ENCODE data around the gene TNFRSF6B.
"Not testable (repeated sequence)": the region's sequence is repeated elsewhere in the genome, so short reads cannot be mapped to it uniquely, and the experiment has no call there.

The TNFRSF6B gene

GRCh38 chr20:63696628-63697356 is at the start of gene TNFRSF6B:
TSS of gene TNFRSF6B (plus strand) at chr20:63696652. CDS start at chr20:63696768, 116 bp downstream.
- H3K27ac ChIP-seq (ENCODE audit: low read depth, low read length): no peak within 1 kb of the TSS
- no peak for TF ChIP-seq EZH2phosphoT487 (conservative IDR thresholded peaks at IDR 0.05; ENCODE audit: low read length)
- no peak for TF ChIP-seq CTCF (IDR thresholded peaks at IDR 0.05; ENCODE audit: insufficient read depth, low read length, poor library complexity, severe bottlenecking)
- no peak within 1 kb of the TSS for H3K9ac ChIP-seq (ENCODE audit: low read length)

GRCh38 chr20:63648190-63648589 is 48.3 kb upstream of the TNFRSF6B start:
- H4K20me1 ChIP-seq (ENCODE audit: low read depth, low read length): no peaks in the 10 kb centered on the region

More at GRCh38 chr20:63696628-63697356, at the start of gene TNFRSF6B:
- Histone ChIP-seq H3F3A (ENCODE audit: insufficient read depth) (no peaks in the 10 kb centered on the region), H3K4me3 (ENCODE audit: insufficient read depth, low read length, poor library complexity, severe bottlenecking) (no peak within 1 kb of the TSS), H3K79me2 (ENCODE audit: insufficient read depth, low read length) (no peaks in the 10 kb centered on the region), H3K27me3 (ENCODE audit: low read length) (no peaks in the 10 kb centered on the region), H3K9me3 (ENCODE audit: insufficient read depth, low read length) (no peaks in the 10 kb centered on the region), H3K36me3 (ENCODE audit: low read length) (no peaks in the 10 kb centered on the region), H4K20me1 (ENCODE audit: low read depth, low read length) (no peaks in the 10 kb centered on the region), H2AFZ (ENCODE audit: low read depth, low read length, severe bottlenecking) (no peak within 1 kb of the TSS), H3K4me2 (ENCODE audit: low read depth, low read length, poor library complexity, severe bottlenecking) (no peak within 1 kb of the TSS), H3K9me2 (replicated peaks; ENCODE audit: insufficient read depth, low read length) (no peaks in the 10 kb centered on the region)

GRCh38 chr20:63648895-63649589 is 47.4 kb upstream of the TNFRSF6B start:
- Histone ChIP-seq H3K4me2 (ENCODE audit: low read depth, low read length, poor library complexity, severe bottlenecking) (no peak overlapping the region), H4K20me1 (ENCODE audit: low read depth, low read length) (no peaks in the 10 kb centered on the region), H3K36me3 (ENCODE audit: low read length) (no peaks in the 10 kb centered on the region), H3K9me3 (ENCODE audit: insufficient read depth, low read length) (no peaks in the 10 kb centered on the region), H3K27ac (ENCODE audit: low read depth, low read length) (no peak overlapping the region), H3K27me3 (ENCODE audit: low read length) (no peaks in the 10 kb centered on the region), H3K79me2 (ENCODE audit: insufficient read depth, low read length) (no peaks in the 10 kb centered on the region), H3K9ac (ENCODE audit: low read length) (no peak overlapping the region), H3K4me3 (ENCODE audit: insufficient read depth, low read length, poor library complexity, severe bottlenecking) (no peak overlapping the region), H3K9me2 (replicated peaks; ENCODE audit: insufficient read depth, low read length) (no peaks in the 10 kb centered on the region), H2AFZ (ENCODE audit: low read depth, low read length, severe bottlenecking) (no peak overlapping the region), H3F3A (ENCODE audit: insufficient read depth) (no peaks in the 10 kb centered on the region)
- TF ChIP-seq CTCF (IDR thresholded peaks at IDR 0.05; ENCODE audit: insufficient read depth, low read length, poor library complexity, severe bottlenecking) (no peak), EZH2phosphoT487 (conservative IDR thresholded peaks at IDR 0.05; ENCODE audit: low read length) (no peak)

More at GRCh38 chr20:63648190-63648589, 48.3 kb upstream of the TNFRSF6B start:
- TF ChIP-seq CTCF (IDR thresholded peaks at IDR 0.05; ENCODE audit: insufficient read depth, low read length, poor library complexity, severe bottlenecking) (no peak), EZH2phosphoT487 (conservative IDR thresholded peaks at IDR 0.05; ENCODE audit: low read length) (no peak)
- H3K27me3 ChIP-seq (ENCODE audit: low read length): no peaks in the 10 kb centered on the region
- H3K9ac ChIP-seq (ENCODE audit: low read length): no peak overlapping the region
- no peaks in the 10 kb centered on the region for H3K36me3 ChIP-seq (ENCODE audit: low read length)
- no peaks in the 10 kb centered on the region for H3K79me2 ChIP-seq (ENCODE audit: insufficient read depth, low read length)
- no peak overlapping the region for H3K27ac ChIP-seq (ENCODE audit: low read depth, low read length)
- H3K9me3 ChIP-seq (ENCODE audit: insufficient read depth, low read length): no peaks in the 10 kb centered on the region
- no peak overlapping the region for H2AFZ ChIP-seq (ENCODE audit: low read depth, low read length, severe bottlenecking)
- no peak overlapping the region for H3K4me2 ChIP-seq (ENCODE audit: low read depth, low read length, poor library complexity, severe bottlenecking)
- H3K4me3 ChIP-seq (ENCODE audit: insufficient read depth, low read length, poor library complexity, severe bottlenecking): no peak overlapping the region
- H3F3A ChIP-seq (ENCODE audit: insufficient read depth): no peaks in the 10 kb centered on the region
- no peaks in the 10 kb centered on the region for H3K9me2 ChIP-seq (replicated peaks; ENCODE audit: insufficient read depth, low read length)

GRCh38 chr20:63650486-63650885 is 46.0 kb upstream of the TNFRSF6B start:
- H3K27ac ChIP-seq (ENCODE audit: low read depth, low read length); H3K9ac ChIP-seq (ENCODE audit: low read length); H3K4me3 ChIP-seq (ENCODE audit: insufficient read depth, low read length, poor library complexity, severe bottlenecking); H3K9me3 ChIP-seq (ENCODE audit: insufficient read depth, low read length); H3F3A ChIP-seq (ENCODE audit: insufficient read depth); H3K9me2 ChIP-seq (replicated peaks; ENCODE audit: insufficient read depth, low read length); H3K27me3 ChIP-seq (ENCODE audit: low read length); H3K36me3 ChIP-seq (ENCODE audit: low read length); H2AFZ ChIP-seq (ENCODE audit: low read depth, low read length, severe bottlenecking); H3K79me2 ChIP-seq (ENCODE audit: insufficient read depth, low read length); H4K20me1 ChIP-seq (ENCODE audit: low read depth, low read length); H3K4me2 ChIP-seq (ENCODE audit: low read depth, low read length, poor library complexity, severe bottlenecking): not testable (repeated sequence)

Data from SU-DHL-6 (cell line).